MM.1S (cell line): ENCODE data around the gene WDFY1.

Experiments used
- DNase-seq: peaks from one replicate; pipeline ENCODE4 v3.0.0-alpha.2; 2015
- H2AFZ ChIP-seq: fragments of 300-600 bp; sonication (generic); 2 replicates; pipeline ENCODE4 v1.6.0; 2016; ENCODE audit warnings: antibody characterized with exemption, low read length
- H3F3A ChIP-seq: fragments of 300-600 bp; sonication (generic); 2 replicates; pipeline ENCODE4 v1.6.1; 2016; ENCODE audit warnings: mild to moderate bottlenecking, antibody characterized with exemption, low read length, moderate library complexity, mixed read lengths; ENCODE audit not compliant: insufficient read depth
- H3K27ac ChIP-seq: fragments of 300-600 bp; sonication (generic); 2 replicates; pipeline ENCODE4 v1.5.1; 2016; ENCODE audit warnings: mild to moderate bottlenecking, low read length
- H3K27me3 ChIP-seq: fragments of 300-600 bp; sonication (generic); replicated peaks from 2 replicates; pipeline ENCODE4 v1.6.0; 2016; ENCODE audit warnings: low read length; ENCODE audit not compliant: insufficient read depth
- H3K36me3 ChIP-seq: fragments of 300-600 bp; sonication (generic); replicated peaks from 2 replicates; pipeline ENCODE4 v1.6.1; 2016; ENCODE audit warnings: mild to moderate bottlenecking, low read length, mixed read lengths; ENCODE audit not compliant: insufficient read depth
- H3K4me1 ChIP-seq: fragments of 300-600 bp; sonication (generic); 2 replicates; pipeline ENCODE4 v1.6.1; 2016; ENCODE audit warnings: low read length, mixed read lengths
- H3K4me2 ChIP-seq: fragments of 300-600 bp; sonication (generic); 2 replicates; pipeline ENCODE4 v1.6.0; 2016; ENCODE audit warnings: low read depth, low read length
- H3K4me3 ChIP-seq: fragments of 300-600 bp; sonication (generic); 2 replicates; pipeline ENCODE4 v1.5.1; 2016; ENCODE audit warnings: low read length, mixed read lengths
- H3K79me2 ChIP-seq: fragments of 300-600 bp; sonication (generic); 2 replicates; pipeline ENCODE4 v1.6.1; 2016; ENCODE audit warnings: mixed run types, low read length, mixed read lengths
- H3K9ac ChIP-seq: fragments of 300-600 bp; sonication (generic); 2 replicates; pipeline ENCODE4 v1.6.1; 2016; ENCODE audit warnings: low read length, mixed read lengths
- H3K9me2 ChIP-seq: fragments of 300-600 bp; sonication (generic); replicated peaks from 2 replicates; pipeline ENCODE4 v1.6.1; 2016; ENCODE audit warnings: mild to moderate bottlenecking, low read length, mixed read lengths; ENCODE audit not compliant: insufficient read depth
- H3K9me3 ChIP-seq: fragments of 300-600 bp; sonication (generic); replicated peaks from 2 replicates; pipeline ENCODE4 v1.6.1; 2016; ENCODE audit warnings: mild to moderate bottlenecking, low read length, mixed read lengths; ENCODE audit not compliant: insufficient read depth
- H4K20me1 ChIP-seq: fragments of 300-600 bp; sonication (generic); 2 replicates; pipeline ENCODE4 v1.6.1; 2016; ENCODE audit warnings: mild to moderate bottlenecking, low read length, moderate library complexity, mixed read lengths; ENCODE audit not compliant: insufficient read depth
- EZH2 ChIP-seq: fragments of 300-600 bp; sonication (generic); optimal IDR thresholded peaks from 2 replicates; pipeline ENCODE3; 2017; ENCODE audit warnings: low read depth, mild to moderate bottlenecking, antibody characterized with exemption, low read length, mixed read lengths
- EZH2phosphoT487 ChIP-seq: fragments of 300-600 bp; sonication (generic); IDR thresholded peaks from 2 replicates; pipeline ENCODE4 v1.6.1; 2018; ENCODE audit warnings: antibody characterized with exemption, low read length
- TF ChIP-seq, protein P1 (sequence below): fragments of 300-600 bp; sonication (generic); IDR thresholded peaks from 2 replicates; pipeline ENCODE4 v1.5.1; 2016; ENCODE audit warnings: antibody characterized with exemption, low read length, mixed read lengths

The WDFY1 gene

DNA sequence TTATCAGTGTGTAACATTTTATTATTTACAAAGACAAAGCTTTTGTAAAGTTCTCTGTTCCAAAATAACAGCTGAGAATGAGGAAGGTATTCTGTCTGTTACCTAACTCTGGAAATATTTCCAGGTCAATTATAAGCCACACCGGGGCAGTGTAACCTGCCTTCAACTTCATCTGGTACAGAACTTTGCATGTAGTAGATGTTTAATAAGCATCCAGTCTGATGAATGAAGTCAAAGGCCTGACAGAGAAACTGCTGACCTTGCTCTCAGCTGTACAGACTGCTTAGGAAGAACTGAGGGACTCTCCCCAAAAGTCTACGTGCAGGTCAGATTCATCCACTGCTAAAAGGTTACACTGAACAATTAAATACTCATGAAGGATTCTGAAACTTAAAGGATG lies 43.3 kb downstream of the WDFY1 start:
- Histone ChIP-seq H3F3A (peaks cover 3% of the 10 kb centered on the region), H3K9me2 (no peaks in the 10 kb centered on the region), H3K9ac (no peak overlapping the region), H3K27me3 (no peaks in the 10 kb centered on the region), H3K79me2 (no peaks in the 10 kb centered on the region), H3K4me1 (peaks cover 14% of the 10 kb centered on the region), H3K4me2 (no peak overlapping the region), H3K27ac (no peak overlapping the region; the same call in 1 of the 2 replicates), H3K4me3 (no peak overlapping the region), H3K36me3 (no peaks in the 10 kb centered on the region), H2AFZ (no peak overlapping the region), H3K9me3 (no peaks in the 10 kb centered on the region), H4K20me1 (no peaks in the 10 kb centered on the region)
- DNase-seq, result peak; percentile 82
- TF ChIP-seq EZH2phosphoT487, result no peak
- TF ChIP-seq, protein P1, sequence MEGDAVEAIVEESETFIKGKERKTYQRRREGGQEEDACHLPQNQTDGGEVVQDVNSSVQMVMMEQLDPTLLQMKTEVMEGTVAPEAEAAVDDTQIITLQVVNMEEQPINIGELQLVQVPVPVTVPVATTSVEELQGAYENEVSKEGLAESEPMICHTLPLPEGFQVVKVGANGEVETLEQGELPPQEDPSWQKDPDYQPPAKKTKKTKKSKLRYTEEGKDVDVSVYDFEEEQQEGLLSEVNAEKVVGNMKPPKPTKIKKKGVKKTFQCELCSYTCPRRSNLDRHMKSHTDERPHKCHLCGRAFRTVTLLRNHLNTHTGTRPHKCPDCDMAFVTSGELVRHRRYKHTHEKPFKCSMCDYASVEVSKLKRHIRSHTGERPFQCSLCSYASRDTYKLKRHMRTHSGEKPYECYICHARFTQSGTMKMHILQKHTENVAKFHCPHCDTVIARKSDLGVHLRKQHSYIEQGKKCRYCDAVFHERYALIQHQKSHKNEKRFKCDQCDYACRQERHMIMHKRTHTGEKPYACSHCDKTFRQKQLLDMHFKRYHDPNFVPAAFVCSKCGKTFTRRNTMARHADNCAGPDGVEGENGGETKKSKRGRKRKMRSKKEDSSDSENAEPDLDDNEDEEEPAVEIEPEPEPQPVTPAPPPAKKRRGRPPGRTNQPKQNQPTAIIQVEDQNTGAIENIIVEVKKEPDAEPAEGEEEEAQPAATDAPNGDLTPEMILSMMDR, result peak; percentile 48

DNA sequence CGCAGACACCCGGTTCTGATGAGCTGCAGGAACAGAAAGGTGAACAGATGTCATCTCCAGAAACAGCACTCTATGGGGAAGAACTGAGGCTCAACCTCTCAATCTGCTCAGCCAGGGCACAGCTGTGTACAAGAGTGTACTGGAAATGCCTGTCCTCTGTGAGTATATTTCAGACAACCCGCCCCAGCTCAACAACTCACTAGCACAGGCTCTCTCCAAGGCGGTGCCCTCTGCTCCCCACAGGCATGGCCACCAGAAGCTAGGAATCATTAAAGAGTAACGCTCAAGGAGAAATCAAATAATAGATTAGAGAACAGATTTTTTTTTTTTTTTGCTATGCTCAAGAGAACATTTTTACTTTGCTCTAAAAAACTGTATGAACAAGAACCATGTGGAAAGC lies 43.8 kb downstream of the WDFY1 start:
- no peak for DNase-seq
- Histone ChIP-seq H3F3A (peaks cover 8% of the 10 kb centered on the region), H3K4me2 (no peak overlapping the region), H3K9me2 (no peaks in the 10 kb centered on the region), H4K20me1 (no peaks in the 10 kb centered on the region), H3K27ac (no peak overlapping the region), H3K9ac (no peak overlapping the region), H3K36me3 (no peaks in the 10 kb centered on the region), H3K4me3 (no peak overlapping the region), H3K27me3 (no peaks in the 10 kb centered on the region), H2AFZ (no peak overlapping the region), H3K79me2 (no peaks in the 10 kb centered on the region), H3K9me3 (no peaks in the 10 kb centered on the region), H3K4me1 (peaks cover 17% of the 10 kb centered on the region)
- TF ChIP-seq, protein P1, result no peak
- TF ChIP-seq EZH2, result no peak
- TF ChIP-seq EZH2phosphoT487, result no peak

DNA sequence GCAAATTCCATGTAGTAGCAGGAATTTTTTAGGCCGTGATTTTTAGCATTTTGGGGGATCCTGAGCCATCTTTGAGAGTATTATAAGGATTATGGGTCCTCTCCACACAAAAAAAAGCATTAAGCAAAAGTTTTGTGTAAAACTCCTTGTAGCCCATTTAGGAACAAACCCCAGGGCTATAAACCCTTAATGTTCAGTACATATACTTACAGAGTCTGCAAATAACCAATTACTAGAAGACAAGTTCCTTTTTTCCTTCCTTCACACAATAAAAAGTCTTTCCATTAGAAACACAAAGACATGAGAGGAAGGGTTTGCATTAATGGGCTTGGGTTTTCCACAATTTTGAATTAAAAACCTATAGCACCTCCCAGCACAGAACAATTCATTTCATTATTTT lies 44.6 kb downstream of the WDFY1 start:
- Histone ChIP-seq H3K9me3 (no peaks in the 10 kb centered on the region), H3K9ac (no peak overlapping the region), H3K27ac (no peak overlapping the region), H2AFZ (no peak overlapping the region), H3K27me3 (no peaks in the 10 kb centered on the region), H3K4me2 (no peak overlapping the region), H3K79me2 (no peaks in the 10 kb centered on the region), H3F3A (peaks cover 11% of the 10 kb centered on the region), H3K4me3 (no peak overlapping the region), H3K9me2 (no peaks in the 10 kb centered on the region), H3K4me1 (peaks cover 20% of the 10 kb centered on the region), H3K36me3 (no peaks in the 10 kb centered on the region), H4K20me1 (no peaks in the 10 kb centered on the region)
- TF ChIP-seq EZH2phosphoT487 (no peak), EZH2 (no peak)
- TF ChIP-seq, protein P1, result no peak
- DNase-seq, result no peak

DNA sequence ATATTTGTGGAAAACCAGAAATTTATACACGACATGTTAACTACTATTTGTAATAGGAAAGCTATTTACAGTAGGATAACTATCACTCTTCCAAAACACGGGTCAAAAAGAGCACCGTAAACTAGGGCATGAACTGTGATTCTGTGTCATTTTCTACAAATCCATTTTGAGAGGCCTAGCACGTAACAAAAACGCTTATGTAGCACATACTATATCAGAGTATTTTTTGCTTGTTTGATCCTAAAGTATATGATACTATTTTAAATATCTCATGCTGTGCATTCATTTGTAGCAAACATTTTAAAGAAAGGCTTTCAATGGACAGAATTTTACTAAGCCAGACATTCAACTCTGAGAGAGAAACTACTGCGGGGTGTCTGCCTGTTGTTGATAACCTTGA lies 45.1 kb downstream of the WDFY1 start:
- DNase-seq, result no peak
- no peaks in the 10 kb centered on the region for H3K36me3 ChIP-seq
- H3F3A ChIP-seq, result peaks cover 11% of the 10 kb centered on the region
- no peak overlapping the region for H2AFZ ChIP-seq
- no peak for TF ChIP-seq EZH2phosphoT487
- no peak for TF ChIP-seq EZH2
- TF ChIP-seq, protein P1, result no peak
- H3K9me3 ChIP-seq, result no peaks in the 10 kb centered on the region
- no peaks in the 10 kb centered on the region for H3K27me3 ChIP-seq
- no peaks in the 10 kb centered on the region for H3K9me2 ChIP-seq
- H3K79me2 ChIP-seq, result no peaks in the 10 kb centered on the region
- no peak overlapping the region for H3K9ac ChIP-seq
- H3K4me2 ChIP-seq, result no peak overlapping the region
- H3K4me3 ChIP-seq, result no peak overlapping the region
- peaks cover 20% of the 10 kb centered on the region for H3K4me1 ChIP-seq
- no peaks in the 10 kb centered on the region for H4K20me1 ChIP-seq
- H3K27ac ChIP-seq, result no peak overlapping the region
